ENCODE measurements around the gene LTBP2. TPM values are rescaled to one million over a fixed set of nuclear protein-coding genes. Genes with fewer than 3 reads are reported as not detected.

LTBP2 gene
- total and polyA plus RNA-seq, 2 of the 13 experiments (the other 11 are each of a cell fraction or from before 2014, with no cell fraction given) = 0.20 to 0.41 TPM

- BruUV-seq (replicated peaks) = no TSS peak
- Histone ChIP-seq H3K27ac (ENCODE audit: extremely low read length, insufficient read depth, low read length) (no peak overlapping the region), H3K4me2 (ENCODE audit: low read depth, low read length) (no peak overlapping the region), H3K27me3 (ENCODE audit: control insufficient read depth in 1 of 2, insufficient read depth in 2 of 2, low read length in 2 of 2) (no peaks in the 10 kb centered on the region), H3K4me3 (replicated peaks in 1 of 3; ENCODE audit: insufficient read depth in 1 of 3, low read depth in 2 of 3, low read length in 3 of 3) (no peak overlapping the region), H3K9ac (ENCODE audit: insufficient read depth, low read depth, low read length) (no peak overlapping the region), H4K20me1 (ENCODE audit: insufficient read depth, low read length) (no peaks in the 10 kb centered on the region), H3K79me2 (ENCODE audit: insufficient read depth, low read length) (no peaks in the 10 kb centered on the region), H3K4me1 (ENCODE audit: insufficient read depth, low read length) (peaks cover 45% of the 10 kb centered on the region), H2AFZ (ENCODE audit: low read length) (no peak overlapping the region), H3K36me3 (replicated peaks in 1 of 2; ENCODE audit: control insufficient read depth in 1 of 2, insufficient read depth in 2 of 2, low read length in 2 of 2) (no peaks in the 10 kb centered on the region), H3K9me3 (ENCODE audit: low read length) (no peaks in the 10 kb centered on the region)
- ChIA-PET POLR2A (no interaction called here), CTCF (ENCODE audit: low intra/inter-chr PET ratio, low total read pairs) (no interaction called here)
- intact Hi-C loops (cut with micrococcal nuclease; ENCODE audit: unreplicated experiment) (no loop called here), in situ Hi-C loops (cut with HindIII; ENCODE audit: extremely low pct_ligation_motif_present, low pct_unique_long_range_greater_than_20kb) (loop anchor here (25.0 kb wide), 1 partner anchor 165 kb away; no protein-coding TSS in a partner anchor)
- 73% methylated on average over 5 of the region's 5 CpGs for WGBS (ENCODE audit: low lambda C conversion rate)
- no peak for TF ChIP-seq NFYB (CRISPR knock-in tag; IDR thresholded peaks at IDR 0.05)
- peak; percentile 41; the same call in 1 of the 2 replicates for TF ChIP-seq ZNF770 (CRISPR knock-in tag; IDR thresholded peaks at IDR 0.05)
- TF ChIP-seq NFE2L2 (IDR thresholded peaks at IDR 0.05; ENCODE audit: low read length) = 0 out of 2 replicates have a peak, but pooled peaks have one; percentile 18
- FAIRE-seq (no peak), DNase-seq (ENCODE audit: low spot score) (no peak), ATAC-seq (no peak)
Observed at GRCh38 chr14:74622257-74622656, 10.2 kb upstream of the LTBP2 start.

DNA sequence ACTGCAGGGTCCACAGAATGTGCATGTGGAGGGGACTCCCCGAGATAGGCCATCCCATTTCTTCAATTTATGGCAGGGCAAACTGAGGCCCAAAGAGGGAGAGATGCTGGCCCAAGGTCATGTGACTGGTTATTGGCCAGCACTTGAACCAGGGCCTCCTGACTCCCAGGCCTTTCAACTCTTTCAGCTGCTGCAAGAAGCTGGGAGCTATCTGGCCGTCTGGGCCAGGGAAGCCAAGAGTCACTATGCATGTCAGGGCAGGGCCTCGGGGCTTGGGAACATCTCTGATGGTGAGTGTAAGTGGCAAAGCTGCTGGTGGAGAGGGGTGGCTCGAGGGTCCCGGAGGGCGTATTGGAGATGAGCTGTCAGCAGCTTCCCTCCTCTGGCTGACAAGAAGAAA is 9.5 kb upstream of the LTBP2 start:
- ATAC-seq (no peak), FAIRE-seq (no peak), DNase-seq (ENCODE audit: low spot score) (no peak)
- Histone ChIP-seq H2AFZ (ENCODE audit: low read length) (no peak overlapping the region), H4K20me1 (ENCODE audit: insufficient read depth, low read length) (no peaks in the 10 kb centered on the region), H3K79me2 (ENCODE audit: insufficient read depth, low read length) (no peaks in the 10 kb centered on the region), H3K9me3 (ENCODE audit: low read length) (no peaks in the 10 kb centered on the region), H3K4me2 (ENCODE audit: low read depth, low read length) (no peak overlapping the region), H3K9ac (ENCODE audit: insufficient read depth, low read depth, low read length) (no peak overlapping the region), H3K27me3 (ENCODE audit: control insufficient read depth in 1 of 2, insufficient read depth in 2 of 2, low read length in 2 of 2) (no peaks in the 10 kb centered on the region), H3K36me3 (replicated peaks in 1 of 2; ENCODE audit: control insufficient read depth in 1 of 2, insufficient read depth in 2 of 2, low read length in 2 of 2) (no peaks in the 10 kb centered on the region), H3K4me3 (replicated peaks in 1 of 3; ENCODE audit: insufficient read depth in 1 of 3, low read depth in 2 of 3, low read length in 3 of 3) (no peak overlapping the region), H3K27ac (ENCODE audit: extremely low read length, insufficient read depth, low read length) (no peak overlapping the region), H3K4me1 (ENCODE audit: insufficient read depth, low read length) (peaks cover 51% of the 10 kb centered on the region)
- ChIA-PET CTCF (ENCODE audit: low intra/inter-chr PET ratio, low total read pairs) (no interaction called here), POLR2A (no interaction called here)
- in situ Hi-C loops (cut with HindIII; ENCODE audit: extremely low pct_ligation_motif_present, low pct_unique_long_range_greater_than_20kb) = loop anchor here (25.0 kb wide), 1 partner anchor 166 kb away; no protein-coding TSS in a partner anchor
- WGBS (ENCODE audit: low lambda C conversion rate) = 50% methylated on average over 6 of the region's 6 CpGs
- no TSS peak for BruUV-seq (replicated peaks)
- intact Hi-C loops (cut with micrococcal nuclease; ENCODE audit: unreplicated experiment) = no loop called here
- TF ChIP-seq TCF7L2 (IDR thresholded peaks at IDR 0.05; ENCODE audit: low read depth, low read length) (no peak), RAD21 (CRISPR knock-in tag; IDR thresholded peaks at IDR 0.05) (no peak), ZNF747 (CRISPR knock-in tag; IDR thresholded peaks at IDR 0.05; ENCODE audit: borderline replicate concordance) (no peak), NCOR1 (IDR thresholded peaks at IDR 0.05; ENCODE audit: borderline replicate concordance, low read length) (no peak), ZNF10 (CRISPR knock-in tag; IDR thresholded peaks at IDR 0.05; ENCODE audit: borderline replicate concordance, low read depth) (no peak), ZNF552 (CRISPR knock-in tag; IDR thresholded peaks at IDR 0.05; ENCODE audit: borderline replicate concordance) (no peak), ASH2L (IDR thresholded peaks at IDR 0.05; ENCODE audit: insufficient read length, low read depth, low read length) (no peak), SRSF4 (IDR thresholded peaks at IDR 0.05; ENCODE audit: low read depth, low read length, poor library complexity, severe bottlenecking) (no peak), ZNF124 (CRISPR knock-in tag; IDR thresholded peaks at IDR 0.05) (no peak)
- TF ChIP-seq, protein P1, sequence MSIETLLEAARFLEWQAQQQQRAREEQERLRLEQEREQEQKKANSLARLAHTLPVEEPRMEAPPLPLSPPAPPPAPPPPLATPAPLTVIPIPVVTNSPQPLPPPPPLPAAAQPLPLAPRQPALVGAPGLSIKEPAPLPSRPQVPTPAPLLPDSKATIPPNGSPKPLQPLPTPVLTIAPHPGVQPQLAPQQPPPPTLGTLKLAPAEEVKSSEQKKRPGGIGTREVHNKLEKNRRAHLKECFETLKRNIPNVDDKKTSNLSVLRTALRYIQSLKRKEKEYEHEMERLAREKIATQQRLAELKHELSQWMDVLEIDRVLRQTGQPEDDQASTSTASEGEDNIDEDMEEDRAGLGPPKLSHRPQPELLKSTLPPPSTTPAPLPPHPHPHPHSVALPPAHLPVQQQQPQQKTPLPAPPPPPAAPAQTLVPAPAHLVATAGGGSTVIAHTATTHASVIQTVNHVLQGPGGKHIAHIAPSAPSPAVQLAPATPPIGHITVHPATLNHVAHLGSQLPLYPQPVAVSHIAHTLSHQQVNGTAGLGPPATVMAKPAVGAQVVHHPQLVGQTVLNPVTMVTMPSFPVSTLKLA (IDR thresholded peaks at IDR 0.05) = no peak
- TF ChIP-seq, protein P2, sequence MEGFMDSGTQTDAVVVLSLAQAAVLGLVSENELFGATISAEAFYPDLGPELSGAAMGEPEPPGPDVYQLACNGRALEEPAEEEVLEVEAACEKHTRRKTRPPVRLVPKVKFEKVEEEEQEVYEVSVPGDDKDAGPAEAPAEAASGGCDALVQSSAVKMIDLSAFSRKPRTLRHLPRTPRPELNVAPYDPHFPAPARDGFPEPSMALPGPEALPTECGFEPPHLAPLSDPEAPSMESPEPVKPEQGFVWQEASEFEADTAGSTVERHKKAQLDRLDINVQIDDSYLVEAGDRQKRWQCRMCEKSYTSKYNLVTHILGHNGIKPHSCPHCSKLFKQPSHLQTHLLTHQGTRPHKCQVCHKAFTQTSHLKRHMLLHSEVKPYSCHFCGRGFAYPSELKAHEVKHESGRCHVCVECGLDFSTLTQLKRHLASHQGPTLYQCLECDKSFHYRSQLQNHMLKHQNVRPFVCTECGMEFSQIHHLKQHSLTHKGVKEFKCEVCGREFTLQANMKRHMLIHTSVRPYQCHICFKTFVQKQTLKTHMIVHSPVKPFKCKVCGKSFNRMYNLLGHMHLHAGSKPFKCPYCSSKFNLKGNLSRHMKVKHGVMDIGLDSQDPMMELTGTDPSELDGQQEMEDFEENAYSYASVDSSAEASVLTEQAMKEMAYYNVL (CRISPR knock-in tag; IDR thresholded peaks at IDR 0.05; ENCODE audit: borderline replicate concordance) = no peak

Measured in HepG2 (cell line).